CD4-positive, alpha-beta memory T cell (primary cell): ENCODE data around the gene GPR135. TPM values are rescaled to one million over a fixed set of nuclear protein-coding genes. Genes with fewer than 3 reads are reported as not detected.

ENCODE experiments used
- CTCF ChIA-PET: fragments of 350-600 bp; sonication (Branson Sonifier 250); formaldehyde crosslinking; loops from one replicate; lab custom pipeline; 2021; ENCODE audit warnings: inconsistent platforms; ENCODE audit not compliant: partially characterized antibody; lab: Charles Lee
- POLR2A ChIA-PET: fragments of 350-600 bp; sonication (Branson Sonifier 250); formaldehyde crosslinking; loops from one replicate; lab custom pipeline; 2021; ENCODE audit not compliant: partially characterized antibody; lab: Charles Lee
- DNase-seq, 5 donors: peaks; one replicate each; pipeline versions ENCODE4 v3.0.0 to v3.0.0-alpha.2; 2020 to 2022; ENCODE audit warnings: mixed read lengths in 1 of 5
- H3K27ac ChIP-seq: one replicate; pipeline ENCODE4 v1.7.0; 2013; ENCODE audit warnings: low read depth, low read length
- H3K27me3 ChIP-seq: 2 replicates; pipeline ENCODE4 v1.7.0; 2013; ENCODE audit warnings: mild to moderate bottlenecking, low read length, moderate library complexity; ENCODE audit not compliant: insufficient read depth
- H3K36me3 ChIP-seq: 2 replicates; pipeline ENCODE4 v1.7.0; 2013; ENCODE audit warnings: mild to moderate bottlenecking, low read length, moderate library complexity; ENCODE audit not compliant: insufficient read depth
- H3K4me1 ChIP-seq: 2 replicates; pipeline ENCODE4 v1.7.0; 2013; ENCODE audit warnings: mild to moderate bottlenecking, low read length, moderate library complexity; ENCODE audit not compliant: insufficient read depth
- H3K4me3 ChIP-seq, 2 donors: one replicate each; pipeline ENCODE4 v1.7.0; 2013; ENCODE audit warnings: low read length in 2 of 2, mild to moderate bottlenecking in 1 of 2
- H3K9me3 ChIP-seq, 2 donors: one replicate each; pipeline ENCODE4 v1.7.0; 2013; ENCODE audit warnings: low read length in 2 of 2, control low read depth in 1 of 2; ENCODE audit not compliant: control insufficient read depth in 1 of 2
- H3K27ac Mint-ChIP-seq, 7 donors: one replicate each; pipeline ENCODE4 v1.8.0; 2020 to 2021; ENCODE audit warnings: mixed read lengths in 7 of 7, mild to moderate bottlenecking in 6 of 7, inconsistent platforms in 3 of 7, moderate library complexity in 3 of 7
- H3K27me3 Mint-ChIP-seq, 2 donors: one replicate each; pipeline ENCODE4 v1.8.0; 2020 to 2021; ENCODE audit warnings: mixed read lengths in 2 of 2
- H3K36me3 Mint-ChIP-seq, 2 donors: one replicate each; pipeline ENCODE4 v1.8.0; 2020 to 2021; ENCODE audit warnings: mixed read lengths in 2 of 2, inconsistent platforms in 1 of 2, mild to moderate bottlenecking in 1 of 2
- H3K4me1 Mint-ChIP-seq, 4 donors: one replicate each; pipeline ENCODE4 v1.8.0; 2020 to 2021; ENCODE audit warnings: mixed read lengths in 4 of 4, mild to moderate bottlenecking in 1 of 4
- H3K4me3 Mint-ChIP-seq, 8 donors: one replicate each; pipeline ENCODE4 v1.8.0; 2020 to 2021; ENCODE audit warnings: mixed read lengths in 8 of 8, mild to moderate bottlenecking in 7 of 8, moderate library complexity in 6 of 8, inconsistent platforms in 3 of 8
- H3K9me3 Mint-ChIP-seq, 8 donors: one replicate each; pipeline ENCODE4 v1.8.0; 2020 to 2021; ENCODE audit warnings: mixed read lengths in 8 of 8, mild to moderate bottlenecking in 5 of 8, inconsistent platforms in 3 of 8, moderate library complexity in 1 of 8
- intact Hi-C: fragments of 100-400 bp; cut with micrococcal nuclease; formaldehyde crosslinking; loops from one replicate; pipeline ENCODE4 v1.15.1; 2023
- polyA plus RNA-seq, 2 donors: library from polyadenylated mRNA; unstranded; fragments of 300-500 nt; fragmentation: Illumina TruSeq; gene quantifications; one replicate each; pipeline ENCODE4 v1.2.3, GENCODE V29; 2021
- total RNA-seq, 2 experiments: library from RNA; stranded (reverse); gene quantifications; one replicate each; pipeline ENCODE4 v1.2.3, GENCODE V29; 2021

Gene GPR135
- total and polyA plus RNA-seq, 4 experiments from 2014 or later: 0.24 to 2.3 (median 1.3) TPM

GRCh38 chr14:59425322-59425935 lies 39.8 kb downstream of the GPR135 start:
- CTCF ChIA-PET: no interaction called here
- H3K4me1 Mint-ChIP-seq: no peaks in the 10 kb centered on the region
- POLR2A ChIA-PET: no interaction called here

GRCh38 chr14:59424341-59425071 lies 40.7 kb downstream of the GPR135 start:
- intact Hi-C loops: no loop called here

More at GRCh38 chr14:59425322-59425935, 39.8 kb downstream of the GPR135 start:
- no peaks in the 10 kb centered on the region for H3K9me3 Mint-ChIP-seq
- H3K27me3 Mint-ChIP-seq: peaks cover 9 to 10% of the 10 kb centered on the region in 2 donors
- H3K4me3 Mint-ChIP-seq: no peak overlapping the region
- H3K36me3 Mint-ChIP-seq: no peaks in the 10 kb centered on the region
- no peak overlapping the region for H3K27ac Mint-ChIP-seq
- Histone ChIP-seq H3K4me1 (no peaks in the 10 kb centered on the region), H3K27me3 (no peaks in the 10 kb centered on the region), H3K4me3 (no peak overlapping the region), H3K9me3 (no peaks in the 10 kb centered on the region), H3K27ac (no peak overlapping the region), H3K36me3 (no peaks in the 10 kb centered on the region)
- no peak for DNase-seq
- intact Hi-C loops: no loop called here

GRCh38 chr14:59422069-59422881 lies 42.9 kb downstream of the GPR135 start:
- Histone ChIP-seq H3K36me3 (no peaks in the 10 kb centered on the region), H3K4me1 (no peaks in the 10 kb centered on the region), H3K27me3 (no peaks in the 10 kb centered on the region), H3K9me3 (no peaks in the 10 kb centered on the region), H3K27ac (no peak overlapping the region), H3K4me3 (no peak overlapping the region)
- DNase-seq: no peak
- Mint-ChIP-seq H3K4me3 (no peak overlapping the region), H3K27ac (no peak overlapping the region), H3K4me1 (no peaks in the 10 kb centered on the region), H3K36me3 (no peaks in the 10 kb centered on the region), H3K9me3 (no peaks in the 10 kb centered on the region), H3K27me3 (peaks cover 9 to 10% of the 10 kb centered on the region in 2 donors)
- intact Hi-C loops: no loop called here
- ChIA-PET POLR2A (no interaction called here), CTCF (interaction anchor here (1.4 to 1.7 kb wide), 2 partner anchors 293 to 302 kb away, joined by 3 read pairs; no protein-coding TSS in a partner anchor)

More at GRCh38 chr14:59424341-59425071, 40.7 kb downstream of the GPR135 start:
- DNase-seq: no peak
- Histone ChIP-seq H3K27me3 (no peaks in the 10 kb centered on the region), H3K4me1 (no peaks in the 10 kb centered on the region), H3K27ac (no peak overlapping the region), H3K36me3 (no peaks in the 10 kb centered on the region), H3K4me3 (no peak overlapping the region), H3K9me3 (no peaks in the 10 kb centered on the region)
- Mint-ChIP-seq H3K27ac (no peak overlapping the region), H3K36me3 (no peaks in the 10 kb centered on the region), H3K4me1 (no peaks in the 10 kb centered on the region), H3K9me3 (no peaks in the 10 kb centered on the region), H3K4me3 (no peak overlapping the region), H3K27me3 (peaks cover 9 to 10% of the 10 kb centered on the region in 2 donors)
- POLR2A ChIA-PET: no interaction called here
- CTCF ChIA-PET: no interaction called here

GRCh38 chr14:59419303-59419702 lies 45.9 kb downstream of the GPR135 start:
- H3K27me3 Mint-ChIP-seq: peaks cover 0 to 6% of the 10 kb centered on the region in 2 donors
- Histone ChIP-seq H3K27ac (no peak overlapping the region), H3K4me1 (no peaks in the 10 kb centered on the region), H3K9me3 (no peaks in the 10 kb centered on the region), H3K36me3 (no peaks in the 10 kb centered on the region), H3K27me3 (no peaks in the 10 kb centered on the region), H3K4me3 (no peak overlapping the region)
- no peaks in the 10 kb centered on the region for H3K36me3 Mint-ChIP-seq
- H3K27ac Mint-ChIP-seq: no peak overlapping the region
- intact Hi-C loops: no loop called here
- no peaks in the 10 kb centered on the region for H3K4me1 Mint-ChIP-seq
- no peak for DNase-seq
- no peak overlapping the region for H3K4me3 Mint-ChIP-seq
- H3K9me3 Mint-ChIP-seq: no peaks in the 10 kb centered on the region
- POLR2A ChIA-PET: no interaction called here
- CTCF ChIA-PET: interaction anchor here (1.1 kb wide), 1 partner anchor 25 kb away, joined by 3 read pairs; no protein-coding TSS in a partner anchor

- no peak overlapping the region for H3K4me3 Mint-ChIP-seq
- Histone ChIP-seq H3K4me1 (no peaks in the 10 kb centered on the region), H3K4me3 (no peak overlapping the region), H3K27me3 (no peaks in the 10 kb centered on the region), H3K36me3 (no peaks in the 10 kb centered on the region), H3K27ac (no peak overlapping the region), H3K9me3 (no peaks in the 10 kb centered on the region)
- intact Hi-C loops: no loop called here
- H3K36me3 Mint-ChIP-seq: no peaks in the 10 kb centered on the region
- POLR2A ChIA-PET: no interaction called here
- peaks cover 0 to 2% (median 0%) of the 10 kb centered on the region in 8 donors for H3K9me3 Mint-ChIP-seq
- H3K27ac Mint-ChIP-seq: peak overlapping the region in 1 of 7 donors; percentile 38
- H3K27me3 Mint-ChIP-seq: peaks cover under 1 to 6% of the 10 kb centered on the region in 2 donors
- CTCF ChIA-PET: no interaction called here
- H3K4me1 Mint-ChIP-seq: no peaks in the 10 kb centered on the region
- DNase-seq: no peak
These were observed 47.9 kb downstream of the GPR135 start for GRCh38 chr14:59417311-59417710.

GRCh38 chr14:59415836-59416602 lies 49.2 kb downstream of the GPR135 start:
- ChIA-PET CTCF (interaction anchor here (0.7 kb wide), 1 partner anchor 161 kb away, joined by 3 read pairs; no protein-coding TSS in a partner anchor), POLR2A (no interaction called here)
- Mint-ChIP-seq H3K27me3 (peaks cover 1 to 2% of the 10 kb centered on the region in 2 donors), H3K9me3 (peaks cover 0 to 6% (median under 1%) of the 10 kb centered on the region in 8 donors), H3K4me3 (no peak overlapping the region), H3K27ac (no peak overlapping the region), H3K36me3 (no peaks in the 10 kb centered on the region), H3K4me1 (no peaks in the 10 kb centered on the region)
- no peaks in the 10 kb centered on the region for H3K27me3 ChIP-seq
- DNase-seq: no peak
- H3K27ac ChIP-seq: no peak overlapping the region
- intact Hi-C loops: no loop called here
- no peak overlapping the region for H3K4me3 ChIP-seq
- no peaks in the 10 kb centered on the region for H3K4me1 ChIP-seq
- no peaks in the 10 kb centered on the region for H3K36me3 ChIP-seq
- H3K9me3 ChIP-seq: no peaks in the 10 kb centered on the region
